AG08396 (cell line): ENCODE results near the gene CDH13.

Experiments
- DNase-seq: peaks from one replicate; pipeline ENCODE4 v3.0.0; 2012; ENCODE audit warnings: low spot score, mixed read lengths

Gene CDH13

GRCh38 chr16:83771306-83771942 is 1144.7 kb downstream of the CDH13 start:
- no peak for DNase-seq

- no peak for DNase-seq
Observed at GRCh38 chr16:83772806-83773205, 1146.0 kb downstream of the CDH13 start.

- DNase-seq: no peak
Observed at GRCh38 chr16:83774066-83774465, 1147.3 kb downstream of the CDH13 start.

GRCh38 chr16:83776944-83777343 is 1150.2 kb downstream of the CDH13 start:
- DNase-seq: no peak

GRCh38 chr16:83779886-83780285 is 1153.1 kb downstream of the CDH13 start:
- DNase-seq: no peak

GRCh38 chr16:83785455-83785854 is 1158.7 kb downstream of the CDH13 start:
- no peak for DNase-seq

GRCh38 chr16:83789642-83790401 is 1163.1 kb downstream of the CDH13 start:
- DNase-seq: no peak

GRCh38 chr16:83791916-83792315 is 1165.1 kb downstream of the CDH13 start:
- no peak for DNase-seq

GRCh38 chr16:83792391-83792790 is 1165.6 kb downstream of the CDH13 start:
- no peak for DNase-seq

GRCh38 chr16:83793179-83793578 is 1166.4 kb downstream of the CDH13 start:
- DNase-seq: no peak

- DNase-seq: no peak
Observed at GRCh38 chr16:83794860-83795554, 1168.2 kb downstream of the CDH13 start.

- no peak for DNase-seq
Observed at GRCh38 chr16:83797013-83797412, 1170.2 kb downstream of the CDH13 start.

GRCh38 chr16:83799336-83799735 is 1172.6 kb downstream of the CDH13 start:
- no peak for DNase-seq

- peak; percentile 82 for DNase-seq
Observed at GRCh38 chr16:83802135-83802534, 1175.4 kb downstream of the CDH13 start.

- no peak for DNase-seq
Observed at GRCh38 chr16:83802554-83803205, 1175.9 kb downstream of the CDH13 start.

- no peak for DNase-seq
Observed at GRCh38 chr16:83803811-83804210, 1177.0 kb downstream of the CDH13 start.

- DNase-seq: no peak
Observed at GRCh38 chr16:83804366-83804765, 1177.6 kb downstream of the CDH13 start.

- DNase-seq: no peak
Observed at GRCh38 chr16:83806036-83806435, 1179.3 kb downstream of the CDH13 start.

- DNase-seq: no peak
Observed at GRCh38 chr16:83806731-83807130, 1180.0 kb downstream of the CDH13 start.

GRCh38 chr16:83807327-83807709 is 1180.5 kb downstream of the CDH13 start:
- DNase-seq: no peak

GRCh38 chr16:83807710-83808572 is 1181.2 kb downstream of the CDH13 start, which contains the start of gene HSBP1:
Gene HSBP1 (plus strand): TSS chr16:83807978. CDS start chr16:83808077, 99 bp downstream.
- peak; percentile 97 for DNase-seq
